ENCODE results near the gene SOCS4. TPM values are rescaled to one million over a fixed set of nuclear protein-coding genes. Genes with fewer than 3 reads are reported as not detected.

The SOCS4 gene
- total RNA-seq, 1 experiment from 2014 or later, result 19.9 TPM

DNA sequence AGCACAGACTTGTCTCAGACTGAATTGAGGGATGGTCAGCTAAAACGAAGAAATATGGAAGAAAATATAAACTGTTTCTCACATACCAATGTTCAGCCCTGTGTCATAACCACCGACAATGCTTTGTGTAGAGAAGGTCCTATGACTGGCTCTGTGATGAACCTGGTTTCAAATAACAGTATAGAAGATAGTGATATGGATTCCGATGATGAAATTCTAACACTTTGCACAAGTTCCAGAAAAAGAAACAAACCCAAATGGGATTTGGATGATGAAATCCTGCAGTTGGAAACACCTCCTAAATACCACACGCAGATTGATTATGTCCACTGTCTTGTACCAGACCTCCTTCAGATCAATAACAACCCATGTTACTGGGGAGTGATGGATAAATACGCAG lies 16.5 kb downstream of the SOCS4 start:
- BruUV-seq (replicated peaks), result TSS peak; percentile 29
- Histone ChIP-seq H3K9me3 (ENCODE audit: control insufficient read depth, insufficient read depth, low read depth, low read length) (no peaks in the 10 kb centered on the region), H3K27me3 (ENCODE audit: control insufficient read depth, insufficient read depth, low read length) (no peaks in the 10 kb centered on the region), H3K4me3 (ENCODE audit: low read depth in 2 of 2, low read length in 2 of 2) (no peak overlapping the region), H3K4me1 (ENCODE audit: control insufficient read depth, insufficient read depth, low read length) (no peaks in the 10 kb centered on the region), H3K36me3 (ENCODE audit: control insufficient read depth, insufficient read depth, low read length) (peaks cover 15% of the 10 kb centered on the region), H3K27ac (ENCODE audit: low read length) (no peak overlapping the region)
- POLR2A ChIA-PET, result no interaction called here
- intact Hi-C loops (cut with micrococcal nuclease; ENCODE audit: unreplicated experiment), result no loop called here
- ATAC-seq (no peak), DNase-seq (ENCODE audit: low read depth, low spot score) (no peak)
- TF ChIP-seq TCF7L2 (IDR thresholded peaks at IDR 0.05; ENCODE audit: low read depth, low read length), result no peak
- in situ Hi-C loops (cut with HindIII; ENCODE audit: low pct_unique_long_range_greater_than_20kb, low sequenced_read_pairs), result no loop called here
- CTCF ChIA-PET, result no interaction called here

DNA sequence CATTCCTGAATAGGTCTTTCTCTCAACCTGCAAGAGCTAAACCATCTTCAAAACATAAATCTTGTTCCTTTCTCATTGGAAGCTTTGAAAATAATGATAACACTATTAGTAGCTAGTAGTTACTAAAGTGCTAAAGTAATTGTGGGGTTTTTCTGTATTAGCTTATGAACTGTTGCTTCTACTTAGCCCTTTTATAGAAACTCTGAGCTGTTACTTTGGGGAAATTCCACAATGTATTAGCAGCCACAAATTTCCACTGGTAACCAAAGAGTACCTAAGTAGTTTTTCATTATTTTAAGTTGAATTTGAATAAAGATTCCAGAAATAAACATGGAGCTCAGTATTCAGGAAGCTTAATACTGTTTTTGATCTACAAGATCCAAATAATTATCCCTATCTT lies 18.1 kb downstream of the SOCS4 start:
- no peak for ATAC-seq
- no peak overlapping the region for H3K4me3 ChIP-seq (ENCODE audit: low read depth in 2 of 2, low read length in 2 of 2)
- H3K9me3 ChIP-seq (ENCODE audit: control insufficient read depth, insufficient read depth, low read depth, low read length), result no peaks in the 10 kb centered on the region
- no peak overlapping the region for H3K27ac ChIP-seq (ENCODE audit: low read length)
- in situ Hi-C loops (cut with HindIII; ENCODE audit: low pct_unique_long_range_greater_than_20kb, low sequenced_read_pairs), result no loop called here
- BruUV-seq (replicated peaks), result TSS peak; percentile 4
- POLR2A ChIA-PET, result no interaction called here
- CTCF ChIA-PET, result interaction anchor here (0.6 kb wide), 1 partner anchor 255 kb away, joined by 4 read pairs; no protein-coding TSS in a partner anchor
- no peak for DNase-seq (ENCODE audit: low read depth, low spot score)
- TF ChIP-seq, protein P1, sequence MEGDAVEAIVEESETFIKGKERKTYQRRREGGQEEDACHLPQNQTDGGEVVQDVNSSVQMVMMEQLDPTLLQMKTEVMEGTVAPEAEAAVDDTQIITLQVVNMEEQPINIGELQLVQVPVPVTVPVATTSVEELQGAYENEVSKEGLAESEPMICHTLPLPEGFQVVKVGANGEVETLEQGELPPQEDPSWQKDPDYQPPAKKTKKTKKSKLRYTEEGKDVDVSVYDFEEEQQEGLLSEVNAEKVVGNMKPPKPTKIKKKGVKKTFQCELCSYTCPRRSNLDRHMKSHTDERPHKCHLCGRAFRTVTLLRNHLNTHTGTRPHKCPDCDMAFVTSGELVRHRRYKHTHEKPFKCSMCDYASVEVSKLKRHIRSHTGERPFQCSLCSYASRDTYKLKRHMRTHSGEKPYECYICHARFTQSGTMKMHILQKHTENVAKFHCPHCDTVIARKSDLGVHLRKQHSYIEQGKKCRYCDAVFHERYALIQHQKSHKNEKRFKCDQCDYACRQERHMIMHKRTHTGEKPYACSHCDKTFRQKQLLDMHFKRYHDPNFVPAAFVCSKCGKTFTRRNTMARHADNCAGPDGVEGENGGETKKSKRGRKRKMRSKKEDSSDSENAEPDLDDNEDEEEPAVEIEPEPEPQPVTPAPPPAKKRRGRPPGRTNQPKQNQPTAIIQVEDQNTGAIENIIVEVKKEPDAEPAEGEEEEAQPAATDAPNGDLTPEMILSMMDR (IDR thresholded peaks at IDR 0.05), result no peak
- TF ChIP-seq POLR2AphosphoS5 (IDR thresholded peaks at IDR 0.05; ENCODE audit: low read depth, low read length) (no peak), SIN3A (IDR thresholded peaks at IDR 0.05; ENCODE audit: borderline replicate concordance, insufficient read depth, low read depth, low read length) (no peak), TCF7L2 (IDR thresholded peaks at IDR 0.05; ENCODE audit: low read depth, low read length) (no peak)
- TF ChIP-seq, protein P2, sequence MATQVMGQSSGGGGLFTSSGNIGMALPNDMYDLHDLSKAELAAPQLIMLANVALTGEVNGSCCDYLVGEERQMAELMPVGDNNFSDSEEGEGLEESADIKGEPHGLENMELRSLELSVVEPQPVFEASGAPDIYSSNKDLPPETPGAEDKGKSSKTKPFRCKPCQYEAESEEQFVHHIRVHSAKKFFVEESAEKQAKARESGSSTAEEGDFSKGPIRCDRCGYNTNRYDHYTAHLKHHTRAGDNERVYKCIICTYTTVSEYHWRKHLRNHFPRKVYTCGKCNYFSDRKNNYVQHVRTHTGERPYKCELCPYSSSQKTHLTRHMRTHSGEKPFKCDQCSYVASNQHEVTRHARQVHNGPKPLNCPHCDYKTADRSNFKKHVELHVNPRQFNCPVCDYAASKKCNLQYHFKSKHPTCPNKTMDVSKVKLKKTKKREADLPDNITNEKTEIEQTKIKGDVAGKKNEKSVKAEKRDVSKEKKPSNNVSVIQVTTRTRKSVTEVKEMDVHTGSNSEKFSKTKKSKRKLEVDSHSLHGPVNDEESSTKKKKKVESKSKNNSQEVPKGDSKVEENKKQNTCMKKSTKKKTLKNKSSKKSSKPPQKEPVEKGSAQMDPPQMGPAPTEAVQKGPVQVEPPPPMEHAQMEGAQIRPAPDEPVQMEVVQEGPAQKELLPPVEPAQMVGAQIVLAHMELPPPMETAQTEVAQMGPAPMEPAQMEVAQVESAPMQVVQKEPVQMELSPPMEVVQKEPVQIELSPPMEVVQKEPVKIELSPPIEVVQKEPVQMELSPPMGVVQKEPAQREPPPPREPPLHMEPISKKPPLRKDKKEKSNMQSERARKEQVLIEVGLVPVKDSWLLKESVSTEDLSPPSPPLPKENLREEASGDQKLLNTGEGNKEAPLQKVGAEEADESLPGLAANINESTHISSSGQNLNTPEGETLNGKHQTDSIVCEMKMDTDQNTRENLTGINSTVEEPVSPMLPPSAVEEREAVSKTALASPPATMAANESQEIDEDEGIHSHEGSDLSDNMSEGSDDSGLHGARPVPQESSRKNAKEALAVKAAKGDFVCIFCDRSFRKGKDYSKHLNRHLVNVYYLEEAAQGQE (IDR thresholded peaks at IDR 0.05; ENCODE audit: insufficient read depth in 1 of 2, low read depth in 2 of 2, low read length in 1 of 2), result no peak
- no peaks in the 10 kb centered on the region for H3K27me3 ChIP-seq (ENCODE audit: control insufficient read depth, insufficient read depth, low read length)
- peaks cover 15% of the 10 kb centered on the region for H3K36me3 ChIP-seq (ENCODE audit: control insufficient read depth, insufficient read depth, low read length)
- H3K4me1 ChIP-seq (ENCODE audit: control insufficient read depth, insufficient read depth, low read length), result peaks cover 2% of the 10 kb centered on the region; the same call in 1 of the 2 replicates
- intact Hi-C loops (cut with micrococcal nuclease; ENCODE audit: unreplicated experiment), result no loop called here

DNA sequence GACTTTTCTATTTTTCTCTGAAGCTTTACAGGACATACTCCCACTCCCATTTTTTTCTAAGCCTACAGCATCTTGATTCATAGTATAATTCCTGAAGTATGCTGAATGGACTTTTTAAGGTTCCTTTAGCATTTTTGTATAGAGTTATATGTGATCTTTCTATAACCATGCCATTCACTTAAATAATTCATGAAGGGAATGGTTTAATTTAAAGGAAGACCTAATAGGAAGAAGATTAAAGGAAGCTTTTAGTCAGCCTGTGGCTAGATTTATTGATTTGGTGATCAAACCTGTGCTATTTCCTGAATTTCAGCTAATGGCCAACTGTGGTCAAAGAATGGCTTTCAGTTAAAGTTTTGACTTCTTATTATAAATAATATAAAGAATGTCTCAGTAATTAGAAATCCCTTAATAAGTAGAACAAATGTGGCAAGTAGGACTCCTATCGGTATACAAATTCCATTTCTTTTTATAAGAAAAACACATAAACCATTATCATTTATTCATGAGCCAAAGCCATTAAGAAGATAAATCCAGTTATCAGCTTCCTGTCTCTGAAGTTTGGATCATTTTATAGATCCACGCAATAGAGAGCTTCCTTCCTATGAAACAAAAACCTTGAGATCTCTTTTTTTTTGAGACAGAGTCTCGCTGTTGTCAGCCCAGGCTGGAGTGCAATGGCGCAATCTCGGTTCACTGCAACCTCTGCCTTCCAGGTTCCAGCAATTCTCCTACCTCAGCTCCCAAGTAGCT lies 20.4 kb downstream of the SOCS4 start:
- TF ChIP-seq SIN3A (IDR thresholded peaks at IDR 0.05; ENCODE audit: borderline replicate concordance, insufficient read depth, low read depth, low read length) (no peak), POLR2AphosphoS5 (IDR thresholded peaks at IDR 0.05; ENCODE audit: low read depth, low read length) (no peak), TCF7L2 (IDR thresholded peaks at IDR 0.05; ENCODE audit: low read depth, low read length) (no peak)
- TF ChIP-seq, protein P2 (IDR thresholded peaks at IDR 0.05; ENCODE audit: insufficient read depth in 1 of 2, low read depth in 2 of 2, low read length in 1 of 2), result no peak
- TF ChIP-seq, protein P1 (IDR thresholded peaks at IDR 0.05), result no peak
- DNase-seq (ENCODE audit: low read depth, low spot score), result no peak
- BruUV-seq (replicated peaks), result no TSS peak
- H3K4me3 ChIP-seq (ENCODE audit: low read depth in 2 of 2, low read length in 2 of 2), result no peak overlapping the region
- no peaks in the 10 kb centered on the region for H3K9me3 ChIP-seq (ENCODE audit: control insufficient read depth, insufficient read depth, low read depth, low read length)
- intact Hi-C loops (cut with micrococcal nuclease; ENCODE audit: unreplicated experiment), result no loop called here
- in situ Hi-C loops (cut with HindIII; ENCODE audit: low pct_unique_long_range_greater_than_20kb, low sequenced_read_pairs), result no loop called here
- H3K27ac ChIP-seq (ENCODE audit: low read length), result no peak overlapping the region
- no peaks in the 10 kb centered on the region for H3K27me3 ChIP-seq (ENCODE audit: control insufficient read depth, insufficient read depth, low read length)
- H3K4me1 ChIP-seq (ENCODE audit: control insufficient read depth, insufficient read depth, low read length), result peaks cover 2% of the 10 kb centered on the region; the same call in 1 of the 2 replicates
- H3K36me3 ChIP-seq (ENCODE audit: control insufficient read depth, insufficient read depth, low read length), result peaks cover 20% of the 10 kb centered on the region
- ChIA-PET CTCF (no interaction called here), POLR2A (no interaction called here)
- ATAC-seq, result no peak

All from Panc1 (cell line).